Mesendoderm (in vitro differentiated cells): ENCODE measurements around the gene GADD45GIP1.
"Not testable (repeated sequence)": the region's sequence is repeated elsewhere in the genome, so short reads cannot be mapped to it uniquely, and the experiment has no call there.

Source experiments
- DNase-seq: peaks from one replicate; pipeline ENCODE4 v3.0.0; 2013
- H2AK5ac ChIP-seq: 2 replicates; pipeline ENCODE4 v1.6.1; 2013; ENCODE audit warnings: low read length, inconsistent platforms
- H2BK120ac ChIP-seq: 2 replicates; pipeline ENCODE4 v1.6.1; 2013; ENCODE audit warnings: low read depth, mild to moderate bottlenecking, low read length, moderate library complexity, mixed read lengths
- H2BK15ac ChIP-seq: replicated peaks from 2 replicates; pipeline ENCODE4 v1.6.1; 2013; ENCODE audit warnings: low read depth, mild to moderate bottlenecking, moderate library complexity
- H2BK5ac ChIP-seq: 2 replicates; pipeline ENCODE4 v1.6.1; 2013; ENCODE audit warnings: low read length, inconsistent platforms
- H3K18ac ChIP-seq: 2 replicates; pipeline ENCODE4 v1.6.1; 2013; ENCODE audit warnings: mild to moderate bottlenecking, low read length, mixed read lengths
- H3K23ac ChIP-seq: one replicate; pipeline ENCODE4 v1.6.1; 2013; ENCODE audit warnings: low read length
- H3K27ac ChIP-seq: 2 replicates; pipeline ENCODE4 v1.5.1; 2013; ENCODE audit warnings: low read depth, mild to moderate bottlenecking, inconsistent platforms, low read length, moderate library complexity
- H3K27me3 ChIP-seq: 2 replicates; pipeline ENCODE4 v1.6.1; 2013; ENCODE audit warnings: low read length, control low read depth, mild to moderate bottlenecking, inconsistent platforms; ENCODE audit not compliant: insufficient read depth, poor library complexity
- H3K36me3 ChIP-seq: 2 replicates; pipeline ENCODE4 v1.6.1; 2013; ENCODE audit warnings: low read length, inconsistent platforms; ENCODE audit not compliant: control insufficient read depth, insufficient read depth
- H3K4ac ChIP-seq: one replicate; pipeline ENCODE4 v1.6.1; 2013; ENCODE audit warnings: low read depth, mild to moderate bottlenecking, low read length, moderate library complexity
- H3K4me1 ChIP-seq: 2 replicates; pipeline ENCODE4 v1.6.1; 2013; ENCODE audit warnings: low read depth, low read length, inconsistent platforms; ENCODE audit not compliant: control insufficient read depth
- H3K4me2 ChIP-seq: 2 replicates; pipeline ENCODE4 v1.6.1; 2013; ENCODE audit warnings: low read length
- H3K4me3 ChIP-seq: 2 replicates; pipeline ENCODE4 v1.5.1; 2013; ENCODE audit warnings: mild to moderate bottlenecking, low read length
- H3K56ac ChIP-seq: one replicate; pipeline ENCODE4 v1.6.1; 2013; ENCODE audit warnings: low read length
- H3K79me1 ChIP-seq: 2 replicates; pipeline ENCODE4 v1.6.1; 2013; ENCODE audit warnings: low read length, inconsistent platforms
- H3K79me2 ChIP-seq: 2 replicates; pipeline ENCODE4 v1.6.1; 2013; ENCODE audit warnings: mild to moderate bottlenecking, low read length; ENCODE audit not compliant: control insufficient read depth, insufficient read depth
- H3K9ac ChIP-seq: 2 replicates; pipeline ENCODE4 v1.6.1; 2013; ENCODE audit warnings: low read length, inconsistent platforms
- H4K5ac ChIP-seq: one replicate; pipeline ENCODE4 v1.6.1; 2013; ENCODE audit warnings: low read length
- H4K8ac ChIP-seq: one replicate; pipeline ENCODE4 v1.6.1; 2013; ENCODE audit warnings: low read depth, mild to moderate bottlenecking, control low read depth, low read length, moderate library complexity
- WGBS: extraction: QIAGEN DNeasy Blood & Tissue Kit; methylation state at CpG from one replicate; pipeline ENCODE4 v1.1.7; 2013; ENCODE audit warnings: low lambda C conversion rate, missing lambda C conversion rate; ENCODE audit not compliant: insufficient coverage; ENCODE audit errors: extremely low coverage; 5-methylcytosine and 5-hydroxymethylcytosine counted together

GADD45GIP1 gene

DNA sequence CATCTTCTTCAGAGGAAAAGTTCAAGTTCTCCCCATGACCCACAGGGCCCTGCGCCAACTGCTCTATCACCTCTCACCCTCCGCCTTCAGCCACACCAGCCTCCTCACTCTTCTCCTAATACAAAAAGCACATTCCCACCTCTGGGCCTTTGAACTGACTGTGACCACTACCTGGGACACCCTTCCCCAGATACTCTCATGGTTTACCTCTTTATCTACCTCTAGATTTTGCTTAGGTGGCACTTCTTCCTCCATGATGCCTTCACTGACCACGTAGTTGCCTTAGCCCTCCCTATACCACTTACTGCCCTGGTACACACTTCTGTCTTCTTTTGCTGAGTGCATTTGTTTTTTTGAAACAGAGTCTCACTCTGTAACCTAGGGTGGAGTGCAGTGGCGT is 34.1 kb downstream of the GADD45GIP1 start:
- WGBS, result no CpG with 5 or more reads among the region's 4 CpGs
- H4K5ac ChIP-seq, result no peak overlapping the region
- no peak overlapping the region for H3K27ac ChIP-seq
- no peak overlapping the region for H3K56ac ChIP-seq
- H3K79me1 ChIP-seq, result no peaks in the 10 kb centered on the region
- H3K23ac ChIP-seq, result no peak overlapping the region
- H3K27me3 ChIP-seq, result no peaks in the 10 kb centered on the region
- H3K4me2 ChIP-seq, result no peak overlapping the region
- H3K9ac ChIP-seq, result no peak overlapping the region
- no peaks in the 10 kb centered on the region for H3K4me1 ChIP-seq
- H4K8ac ChIP-seq, result no peak overlapping the region
- no peak overlapping the region for H3K4me3 ChIP-seq
- H2BK15ac ChIP-seq, result no peak overlapping the region
- H3K18ac ChIP-seq, result no peak overlapping the region
- H2AK5ac ChIP-seq, result no peak overlapping the region
- no peak for DNase-seq
- H3K36me3 ChIP-seq, result peaks cover 13% of the 10 kb centered on the region
- no peak overlapping the region for H3K4ac ChIP-seq
- H2BK120ac ChIP-seq, result no peak overlapping the region
- H2BK5ac ChIP-seq, result no peak overlapping the region
- H3K79me2 ChIP-seq, result no peaks in the 10 kb centered on the region

DNA sequence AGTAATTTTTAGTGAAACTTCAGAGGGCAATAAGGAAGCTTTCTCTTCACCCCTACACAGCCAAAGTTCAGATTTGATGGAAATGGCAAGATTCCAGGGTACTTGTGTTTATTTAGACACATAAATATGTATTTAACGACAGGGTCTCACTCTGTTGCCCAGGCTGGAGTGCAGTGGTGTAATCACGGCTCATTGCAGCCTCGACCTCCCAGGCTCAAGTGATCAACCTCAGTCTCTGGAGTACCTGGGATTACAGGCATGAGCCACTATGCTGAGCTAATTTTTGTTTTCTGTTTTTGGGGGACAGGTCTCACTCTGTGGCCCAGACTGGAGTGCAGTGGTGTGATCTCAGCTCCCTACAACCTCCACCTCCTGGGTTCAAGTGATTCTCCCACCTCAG is 36.0 kb downstream of the GADD45GIP1 start:
- no peak overlapping the region for H2BK5ac ChIP-seq
- H3K4me1 ChIP-seq, result no peaks in the 10 kb centered on the region
- WGBS, result no CpG with 5 or more reads among the region's 3 CpGs
- H3K56ac ChIP-seq, result no peak overlapping the region
- H3K23ac ChIP-seq, result no peak overlapping the region
- H3K4ac ChIP-seq, result no peak overlapping the region
- no peaks in the 10 kb centered on the region for H3K79me1 ChIP-seq
- no peak overlapping the region for H3K18ac ChIP-seq
- H3K27ac ChIP-seq, result no peak overlapping the region
- H2BK120ac ChIP-seq, result no peak overlapping the region
- H2AK5ac ChIP-seq, result no peak overlapping the region
- H3K4me2 ChIP-seq, result no peak overlapping the region
- DNase-seq, result no peak
- no peak overlapping the region for H4K8ac ChIP-seq
- no peak overlapping the region for H4K5ac ChIP-seq
- no peak overlapping the region for H2BK15ac ChIP-seq
- H3K9ac ChIP-seq, result no peak overlapping the region
- no peak overlapping the region for H3K4me3 ChIP-seq
- H3K36me3 ChIP-seq, result peaks cover 8% of the 10 kb centered on the region
- no peaks in the 10 kb centered on the region for H3K79me2 ChIP-seq
- no peaks in the 10 kb centered on the region for H3K27me3 ChIP-seq

DNA sequence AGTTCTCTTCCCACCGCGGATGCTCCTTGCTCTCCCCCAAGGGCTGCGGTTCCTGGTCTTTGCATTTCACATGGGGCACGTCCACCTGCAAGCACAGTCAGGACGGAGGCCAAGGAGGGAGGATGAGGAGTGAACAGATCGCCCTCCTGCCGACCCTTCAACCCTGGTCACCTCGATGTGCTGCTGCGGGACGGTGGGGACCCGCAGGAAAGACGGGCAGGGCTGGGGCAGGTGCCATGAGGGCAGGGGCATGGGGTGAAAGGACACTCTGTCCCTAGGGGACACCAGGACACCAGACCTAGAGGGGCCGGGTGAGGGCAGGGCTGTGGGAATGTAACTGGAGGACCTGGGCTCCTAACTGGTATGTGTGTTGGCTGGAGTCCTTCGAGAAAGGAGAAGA is 38.8 kb downstream of the GADD45GIP1 start:
- H4K8ac ChIP-seq, result no peak overlapping the region
- H3K79me1 ChIP-seq, result no peaks in the 10 kb centered on the region
- no peak overlapping the region for H4K5ac ChIP-seq
- no peak overlapping the region for H3K9ac ChIP-seq
- H2BK5ac ChIP-seq, result no peak overlapping the region
- H3K79me2 ChIP-seq, result no peaks in the 10 kb centered on the region
- H3K56ac ChIP-seq, result no peak overlapping the region
- no CpG with 5 or more reads among the region's 14 CpGs for WGBS
- no peak overlapping the region for H2AK5ac ChIP-seq
- H3K4ac ChIP-seq, result no peak overlapping the region
- no peak overlapping the region for H3K4me2 ChIP-seq
- no peak overlapping the region for H2BK15ac ChIP-seq
- H3K27me3 ChIP-seq, result no peaks in the 10 kb centered on the region
- peaks cover 5% of the 10 kb centered on the region for H3K36me3 ChIP-seq
- peaks cover 6% of the 10 kb centered on the region for H3K4me1 ChIP-seq
- H3K18ac ChIP-seq, result no peak overlapping the region
- H3K4me3 ChIP-seq, result no peak overlapping the region
- no peak overlapping the region for H2BK120ac ChIP-seq
- no peak for DNase-seq
- no peak overlapping the region for H3K27ac ChIP-seq
- no peak overlapping the region for H3K23ac ChIP-seq

DNA sequence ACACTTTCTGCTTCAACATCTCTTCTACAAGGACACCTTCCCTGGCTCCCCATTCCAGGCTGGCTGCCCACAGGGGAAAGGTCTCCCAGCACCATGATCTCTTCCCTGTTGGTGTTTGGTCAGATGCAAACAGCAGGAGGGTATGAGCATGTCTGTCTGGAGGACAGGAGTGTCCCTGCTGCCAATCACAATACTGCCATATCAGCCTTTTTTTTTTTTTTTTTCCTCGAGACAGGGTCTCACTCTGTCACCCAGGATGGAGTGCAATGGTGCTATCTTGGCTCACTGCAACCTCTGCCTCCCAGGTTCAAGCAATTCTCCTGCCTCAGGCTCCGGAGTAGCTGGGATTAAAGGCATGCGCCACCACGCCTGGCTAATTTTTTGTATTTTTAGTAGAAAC is 41.2 kb downstream of the GADD45GIP1 start:
- H2BK5ac ChIP-seq, H3K27me3 ChIP-seq, H4K5ac ChIP-seq, H3K4me1 ChIP-seq, H3K36me3 ChIP-seq, H3K4me2 ChIP-seq, H3K4me3 ChIP-seq, DNase-seq, H3K79me1 ChIP-seq, H3K9ac ChIP-seq, H3K27ac ChIP-seq, H3K4ac ChIP-seq, H4K8ac ChIP-seq, H3K18ac ChIP-seq, H2BK15ac ChIP-seq, H3K79me2 ChIP-seq, H2BK120ac ChIP-seq, H2AK5ac ChIP-seq, H3K56ac ChIP-seq, H3K23ac ChIP-seq: not testable (repeated sequence)
- WGBS, result no CpG with 5 or more reads among the region's 4 CpGs

DNA sequence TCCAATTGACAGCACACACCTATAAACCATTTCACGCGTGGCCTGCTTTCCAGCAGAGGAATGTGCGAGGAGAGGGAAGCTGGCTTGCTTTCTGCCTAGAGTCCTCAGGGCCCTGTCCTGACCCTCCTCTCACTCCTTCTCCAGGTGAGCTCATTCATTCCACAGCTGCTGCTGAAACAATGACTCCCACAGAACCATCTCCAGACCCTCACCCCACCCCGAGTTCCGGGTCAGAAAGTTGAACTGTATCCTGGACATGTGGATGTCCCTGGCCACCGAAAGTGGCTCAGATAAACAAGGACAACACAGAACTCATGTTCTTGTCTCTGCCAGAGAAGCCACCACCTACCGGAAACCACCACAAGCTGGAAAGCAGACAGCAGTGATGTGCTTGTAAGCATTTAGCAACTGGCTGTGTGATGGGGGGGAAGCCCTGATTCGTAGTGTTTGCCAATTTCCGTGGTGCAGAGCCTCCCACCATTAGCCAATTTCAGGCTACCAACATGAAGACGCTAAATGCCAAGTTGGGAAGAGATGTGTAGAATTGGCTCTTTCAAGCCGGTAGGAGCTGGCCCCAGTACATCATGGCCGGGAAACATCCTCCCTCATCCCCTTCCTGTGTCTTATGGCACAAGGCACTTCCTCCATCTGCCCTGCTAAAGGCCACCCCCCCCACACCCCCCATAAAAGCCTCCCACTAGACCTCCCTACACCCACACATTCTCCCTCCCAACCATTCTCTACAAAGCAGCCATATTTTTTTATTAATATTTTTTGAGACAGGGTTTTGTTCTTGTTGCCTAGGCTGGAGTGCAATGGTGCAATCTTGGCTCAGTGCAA is 43.0 kb downstream of the GADD45GIP1 start:
- H2AK5ac ChIP-seq, result no peak overlapping the region
- H4K8ac ChIP-seq, result no peak overlapping the region
- peak overlapping the region; percentile 19 for H3K56ac ChIP-seq
- peak; percentile 59 for DNase-seq
- no peak overlapping the region for H2BK120ac ChIP-seq
- peak overlapping the region; percentile 52 for H3K27ac ChIP-seq
- no peak overlapping the region for H2BK5ac ChIP-seq
- peak overlapping the region; percentile 28 for H3K9ac ChIP-seq
- H3K4me1 ChIP-seq, result peaks cover 6% of the 10 kb centered on the region
- H2BK15ac ChIP-seq, result no peak overlapping the region
- WGBS, result no CpG with 5 or more reads among the region's 12 CpGs
- no peaks in the 10 kb centered on the region for H3K79me2 ChIP-seq
- no peaks in the 10 kb centered on the region for H3K79me1 ChIP-seq
- no peaks in the 10 kb centered on the region for H3K36me3 ChIP-seq
- no peak overlapping the region for H3K4me3 ChIP-seq
- H3K4ac ChIP-seq, result no peak overlapping the region
- no peak overlapping the region for H3K4me2 ChIP-seq
- H3K23ac ChIP-seq, result peak overlapping the region; percentile 89
- H4K5ac ChIP-seq, result no peak overlapping the region
- H3K18ac ChIP-seq, result no peak overlapping the region
- H3K27me3 ChIP-seq, result no peaks in the 10 kb centered on the region
